H1 (cell line): ENCODE measurements around the gene CFP. TPM values are rescaled to one million over a fixed set of nuclear protein-coding genes. Genes with fewer than 3 reads are reported as not detected.
A peak's percentile ranks its signal among the peaks of the same experiment; 100 is the strongest.

Experiments used
- CTCF ChIA-PET: fragments of 300-600 bp; sonication (Branson Sonifier 250); formaldehyde crosslinking; loops from one replicate; lab custom pipeline; 2021; ENCODE audit not compliant: partially characterized antibody; lab: Charles Lee
- POLR2A ChIA-PET: fragments of 300-600 bp; sonication (Branson Sonifier 250); formaldehyde crosslinking; loops from one replicate; lab custom pipeline; 2021; ENCODE audit warnings: inconsistent platforms; ENCODE audit not compliant: partially characterized antibody; lab: Charles Lee
- DNase-seq, 2 experiments: peaks; one replicate each; pipeline versions ENCODE4 v3.0.0 to v3.0.0-alpha.2; 2010 to 2022; ENCODE audit warnings: low spot score in 2 of 2, low read depth in 1 of 2, mixed read lengths in 1 of 2
- FAIRE-seq: peaks from 2 replicates; lab custom pipeline; 2011; peaks lifted over from hg19 to GRCh38; lab: Jason Lieb, UNC
- H2AFZ ChIP-seq: 2 replicates; pipeline ENCODE4 v1.8.1; 2012; ENCODE audit warnings: low read length, inconsistent platforms
- H2AK5ac ChIP-seq: 2 replicates; pipeline ENCODE4 v1.6.1; 2013; ENCODE audit warnings: low read depth, low read length
- H2BK120ac ChIP-seq: replicated peaks from 2 replicates; pipeline ENCODE3; 2013; ENCODE audit warnings: low read depth, low read length, inconsistent platforms
- H2BK12ac ChIP-seq: 2 replicates; pipeline ENCODE4 v1.6.1; 2013; ENCODE audit warnings: low read depth, low read length
- H2BK15ac ChIP-seq: 2 replicates; pipeline ENCODE4 v1.6.1; 2013; ENCODE audit warnings: low read length
- H2BK20ac ChIP-seq: 2 replicates; pipeline ENCODE4 v1.6.1; 2013; ENCODE audit warnings: low read length
- H2BK5ac ChIP-seq: 2 replicates; pipeline ENCODE4 v1.6.1; 2013; ENCODE audit warnings: low read depth, low read length
- H3K14ac ChIP-seq: 2 replicates; pipeline ENCODE4 v1.6.1; 2013; ENCODE audit warnings: inconsistent platforms; ENCODE audit not compliant: insufficient read length
- H3K18ac ChIP-seq: 2 replicates; pipeline ENCODE4 v1.6.1; 2013; ENCODE audit warnings: low read length; ENCODE audit errors: extremely low read depth
- H3K23ac ChIP-seq: 2 replicates; pipeline ENCODE4 v1.6.1; 2013; ENCODE audit warnings: inconsistent platforms; ENCODE audit not compliant: insufficient read length
- H3K23me2 ChIP-seq: 2 replicates; pipeline ENCODE4 v1.6.1; 2013; ENCODE audit warnings: low read depth, low read length
- H3K27ac ChIP-seq: 2 replicates; pipeline ENCODE4 v1.6.1; 2011; ENCODE audit warnings: low read depth, low read length, inconsistent platforms
- H3K27me3 ChIP-seq, 4 experiments: replicated peaks in 1 of 4; 1 replicate in 1 of 4; 2 replicates in 3 of 4; pipeline versions ENCODE4 v1.6.1 to v1.8.1; 2011 to 2013; ENCODE audit warnings: low read length in 3 of 4, mild to moderate bottlenecking in 3 of 4, inconsistent platforms in 2 of 4, mixed read lengths in 2 of 4, moderate library complexity in 1 of 4; ENCODE audit not compliant: control insufficient read depth in 3 of 4, insufficient read depth in 3 of 4; ENCODE audit errors: extremely low read depth in 1 of 4
- H3K36me3 ChIP-seq, 4 experiments: 2 replicates each; pipeline versions ENCODE4 v1.6.1 to v1.8.1; 2011 to 2013; ENCODE audit warnings: mild to moderate bottlenecking in 4 of 4, low read length in 3 of 4, moderate library complexity in 2 of 4, control low read depth in 1 of 4, inconsistent platforms in 1 of 4; ENCODE audit not compliant: insufficient read depth in 4 of 4, control insufficient read depth in 2 of 4
- H3K4ac ChIP-seq: replicated peaks from 2 replicates; pipeline ENCODE3; 2013; ENCODE audit warnings: low read length, low read depth, mixed read lengths, inconsistent platforms; ENCODE audit not compliant: insufficient read length
- H3K4me1 ChIP-seq, 4 experiments: replicated peaks in 1 of 4; 1 replicate in 1 of 4; 2 replicates in 3 of 4; pipeline versions ENCODE4 v1.6.1 to v1.8.1; 2011 to 2013; ENCODE audit warnings: low read length in 3 of 4, inconsistent platforms in 2 of 4, mixed read lengths in 1 of 4; ENCODE audit not compliant: insufficient read depth in 4 of 4, control insufficient read depth in 3 of 4
- H3K4me2 ChIP-seq, 2 experiments: 2 replicates each; pipeline versions ENCODE4 v1.6.1 to v1.8.1; 2011 to 2013; ENCODE audit warnings: low read depth in 2 of 2, low read length in 2 of 2, control low read depth in 1 of 2, inconsistent platforms in 1 of 2, mild to moderate bottlenecking in 1 of 2; ENCODE audit not compliant: insufficient read depth in 1 of 2
- H3K4me3 ChIP-seq, 4 experiments: fragments of 200-600, 300-600 bp in 1 of 4; sonication (generic), shearing (Covaris generic), sonication (Bioruptor Twin) in 1 of 4; 2 replicates each; pipeline versions ENCODE4 v1.5.1 to v1.8.1; 2011 to 2016; ENCODE audit warnings: low read length in 4 of 4, low read depth in 3 of 4, control low read depth in 2 of 4, inconsistent platforms in 2 of 4, mild to moderate bottlenecking in 2 of 4, mixed read lengths in 1 of 4, moderate library complexity in 1 of 4; ENCODE audit not compliant: insufficient read depth in 2 of 4; ENCODE audit errors: extremely low read depth in 1 of 4
- H3K56ac ChIP-seq: replicated peaks from 2 replicates; pipeline ENCODE3; 2013; ENCODE audit warnings: low read depth, mild to moderate bottlenecking, mixed read lengths, low read length, inconsistent platforms; ENCODE audit not compliant: insufficient read length
- H3K79me1 ChIP-seq: 2 replicates; pipeline ENCODE4 v1.6.1; 2013; ENCODE audit warnings: low read depth, low read length, control low read depth
- H3K79me2 ChIP-seq, 2 experiments: 2 replicates each; pipeline versions ENCODE4 v1.6.1 to v1.8.1; 2012 to 2013; ENCODE audit warnings: low read length in 2 of 2, mild to moderate bottlenecking in 2 of 2, inconsistent platforms in 1 of 2; ENCODE audit not compliant: insufficient read depth in 2 of 2, control insufficient read depth in 1 of 2
- H3K9ac ChIP-seq, 4 experiments: replicated peaks in 1 of 4; 1 replicate in 1 of 4; 2 replicates in 3 of 4; pipeline versions ENCODE4 v1.6.1 to v1.8.1; 2011 to 2013; ENCODE audit warnings: low read depth in 3 of 4, low read length in 3 of 4, control low read depth in 2 of 4, mild to moderate bottlenecking in 2 of 4, moderate library complexity in 2 of 4, inconsistent platforms in 1 of 4; ENCODE audit errors: extremely low read depth in 1 of 4
- H3K9me3 ChIP-seq, 2 experiments: 2 replicates each; pipeline versions ENCODE4 v1.6.1 to v1.8.1; 2012 to 2013; ENCODE audit warnings: mild to moderate bottlenecking in 2 of 2, moderate library complexity in 2 of 2, control low read depth in 1 of 2, inconsistent platforms in 1 of 2, low read depth in 1 of 2, low read length in 1 of 2, mixed read lengths in 1 of 2; ENCODE audit not compliant: insufficient read depth in 2 of 2
- H4K20me1 ChIP-seq, 2 experiments: replicated peaks in 1 of 2; 2 replicates each; pipeline versions ENCODE3 to v1.8.1; 2011 to 2013; ENCODE audit warnings: inconsistent platforms in 2 of 2, low read length in 2 of 2, mild to moderate bottlenecking in 1 of 2; ENCODE audit not compliant: insufficient read depth in 2 of 2, control insufficient read depth in 1 of 2
- H4K5ac ChIP-seq: 2 replicates; pipeline ENCODE4 v1.6.1; 2013; ENCODE audit warnings: low read length, low read depth, mixed read lengths, inconsistent platforms; ENCODE audit not compliant: insufficient read length
- H4K8ac ChIP-seq: 2 replicates; pipeline ENCODE4 v1.8.0; 2013; ENCODE audit warnings: mild to moderate bottlenecking, moderate library complexity, low read length, inconsistent platforms; ENCODE audit not compliant: insufficient read depth; ENCODE audit errors: extremely low read depth
- H4K91ac ChIP-seq: replicated peaks from 2 replicates; pipeline ENCODE3; 2013; ENCODE audit warnings: low read length, mixed read lengths, inconsistent platforms; ENCODE audit not compliant: insufficient read length
- RAD21 ChIP-seq, 2 experiments: IDR thresholded peaks in 1 of 2; conservative IDR thresholded peaks in 1 of 2; 2 replicates each; pipeline ENCODE4 v1.6.1; 2011; ENCODE audit warnings: low read depth in 2 of 2, low read length in 2 of 2, improper control_type of control experiment in 1 of 2, inconsistent platforms in 1 of 2, mild to moderate bottlenecking in 1 of 2, moderate library complexity in 1 of 2
- SP1 ChIP-seq: IDR thresholded peaks from 2 replicates; pipeline ENCODE4 v1.6.1; 2011; ENCODE audit warnings: low read depth, low read length
- WGBS, 2 experiments: shearing (Covaris generic) in 1 of 2; methylation state at CpG; one replicate each; pipeline versions ENCODE4 v1.1.6 to v1.1.7; 2013 to 2015; ENCODE audit warnings: low lambda C conversion rate in 2 of 2, mixed read lengths in 2 of 2, inconsistent platforms in 1 of 2, low coverage in 1 of 2, missing lambda C conversion rate in 1 of 2; ENCODE audit not compliant: insufficient replicate concordance in 2 of 2, insufficient coverage in 1 of 2, insufficient read length in 1 of 2; ENCODE audit errors: extremely low coverage in 1 of 2, missing lambda C conversion rate in 1 of 2; 5-methylcytosine and 5-hydroxymethylcytosine counted together
- polyA plus RNA-seq, 7 experiments: library from polyadenylated mRNA; depleted of rRNA in 3 of 7; stranded (reverse) in 5 of 7; unstranded in 2 of 7; fragments of >200 nt in 5 of 7; fragments of 200-250 nt in 2 of 7; gene quantifications; 1 replicate in 5 of 7; 2 replicates in 1 of 7; 4 replicates in 1 of 7; pipeline versions ENCODE4 v1.2.1 to v1.2.3, GENCODE V29; 2011 to 2013; ENCODE audit warnings: missing spikeins in 2 of 7, mixed read lengths in 2 of 7
- total RNA-seq: library from RNA; stranded (reverse); fragmentation: NEBNext Ultra II Directional; extraction: Animal tissue kit (Norgen Biotek cat#: 25700); gene quantifications from 2 replicates; pipeline ENCODE4 v1.2.1, GENCODE V29; 2021

The CFP gene
- total and polyA plus RNA-seq, 2 of the 8 experiments (the other 6 are each of a cell fraction or from before 2014, with no cell fraction given), result 0.76 to 2.2 TPM

DNA sequence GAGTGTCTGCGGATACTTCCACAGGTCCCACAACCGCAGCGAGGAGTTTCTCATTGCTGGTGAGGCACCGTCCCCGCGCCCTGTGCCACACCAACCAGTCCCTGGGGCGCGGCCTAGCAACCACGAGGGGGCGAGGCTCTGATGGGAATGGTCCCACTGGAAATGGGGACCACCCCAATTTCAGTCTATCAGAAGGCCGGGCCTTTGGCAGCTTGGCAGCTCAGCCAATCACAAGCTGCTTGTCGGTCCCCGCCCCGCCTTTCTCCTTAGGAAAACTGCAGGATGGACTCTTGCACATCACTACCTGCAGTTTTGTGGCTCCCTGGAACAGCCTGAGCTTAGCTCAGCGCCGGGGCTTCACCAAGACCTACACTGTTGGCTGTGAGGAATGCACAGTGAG, 44.5 kb downstream of the CFP start:
- no peak overlapping the region for H2BK15ac ChIP-seq
- no peak overlapping the region for H2BK20ac ChIP-seq
- TF ChIP-seq RAD21 (IDR thresholded peaks at IDR 0.05 in 1 of 2, conservative IDR thresholded peaks at IDR 0.05 in 1 of 2; ENCODE audit: low read depth in 2 of 2, low read length in 2 of 2) (peak in 1 of 2 experiments; percentile 20; a peak in 1 of 4 replicates), SP1 (no peak)
- H2BK120ac ChIP-seq, result no peak overlapping the region
- H3K9ac ChIP-seq, result no peak overlapping the region
- no peaks in the 10 kb centered on the region for H3K79me2 ChIP-seq
- H4K5ac ChIP-seq, result no peak overlapping the region
- H2AFZ ChIP-seq, result no peak overlapping the region
- no peak overlapping the region for H3K14ac ChIP-seq
- CTCF ChIA-PET, result interaction anchor here (0.8 to 1.5 kb wide), 3 partner anchors 44 to 165 kb away, joined by 3 to 4 read pairs (median 3); no protein-coding TSS in a partner anchor
- no peaks in the 10 kb centered on the region for H3K79me1 ChIP-seq
- FAIRE-seq (no peak), DNase-seq (no peak)
- POLR2A ChIA-PET, result interaction anchor here (0.7 to 0.8 kb wide), 2 partner anchors 12 to 43 kb away, joined by 3 to 5 read pairs; no protein-coding TSS in a partner anchor
- H3K27ac ChIP-seq, result no peak overlapping the region
- H4K8ac ChIP-seq, result no peak overlapping the region
- H3K18ac ChIP-seq, result no peak overlapping the region
- H3K56ac ChIP-seq, result no peak overlapping the region
- H4K20me1 ChIP-seq, result no peaks in the 10 kb centered on the region
- H3K23me2 ChIP-seq, result no peaks in the 10 kb centered on the region; the same call in 1 of the 2 replicates
- WGBS, 2 experiments, result 70% methylated on average over 11 of the region's 16 CpGs; no CpG with 5 or more reads in 1 of the 2 experiments
- H3K4me2 ChIP-seq, result no peak overlapping the region
- H2AK5ac ChIP-seq, result no peak overlapping the region
- no peaks in the 10 kb centered on the region; a peak in 1 of 8 replicates for H3K36me3 ChIP-seq
- H3K23ac ChIP-seq, result no peak overlapping the region
- no peaks in the 10 kb centered on the region for H3K27me3 ChIP-seq
- no peak overlapping the region for H3K4me3 ChIP-seq
- no peak overlapping the region for H4K91ac ChIP-seq
- H2BK12ac ChIP-seq, result no peak overlapping the region
- H3K9me3 ChIP-seq, result no peaks in the 10 kb centered on the region
- H3K4me1 ChIP-seq, result peaks cover 0 to 3% (median 2%) of the 10 kb centered on the region in 4 experiments; a peak in 2 of 7 replicates
- H2BK5ac ChIP-seq, result no peak overlapping the region
- H3K4ac ChIP-seq, result no peak overlapping the region
